H1 (cell line): ENCODE results near the gene CLMP. TPM values are rescaled to one million over a fixed set of nuclear protein-coding genes. Genes with fewer than 3 reads are reported as not detected.

ENCODE experiments used
- CTCF ChIA-PET: fragments of 300-600 bp; sonication (Branson Sonifier 250); formaldehyde crosslinking; loops from one replicate; lab custom pipeline; 2021; ENCODE audit not compliant: partially characterized antibody; lab: Charles Lee
- POLR2A ChIA-PET: fragments of 300-600 bp; sonication (Branson Sonifier 250); formaldehyde crosslinking; loops from one replicate; lab custom pipeline; 2021; ENCODE audit warnings: inconsistent platforms; ENCODE audit not compliant: partially characterized antibody; lab: Charles Lee
- DNase-seq, 2 experiments: peaks; one replicate each; pipeline versions ENCODE4 v3.0.0 to v3.0.0-alpha.2; 2010 to 2022; ENCODE audit warnings: low spot score in 2 of 2, low read depth in 1 of 2, mixed read lengths in 1 of 2
- FAIRE-seq: peaks from 2 replicates; lab custom pipeline; 2011; peaks lifted over from hg19 to GRCh38; lab: Jason Lieb, UNC
- H2AFZ ChIP-seq: 2 replicates; pipeline ENCODE4 v1.8.1; 2012; ENCODE audit warnings: low read length, inconsistent platforms
- H2AK5ac ChIP-seq: 2 replicates; pipeline ENCODE4 v1.6.1; 2013; ENCODE audit warnings: low read depth, low read length
- H2BK120ac ChIP-seq: replicated peaks from 2 replicates; pipeline ENCODE3; 2013; ENCODE audit warnings: low read depth, low read length, inconsistent platforms
- H2BK12ac ChIP-seq: 2 replicates; pipeline ENCODE4 v1.6.1; 2013; ENCODE audit warnings: low read depth, low read length
- H2BK15ac ChIP-seq: 2 replicates; pipeline ENCODE4 v1.6.1; 2013; ENCODE audit warnings: low read length
- H2BK20ac ChIP-seq: 2 replicates; pipeline ENCODE4 v1.6.1; 2013; ENCODE audit warnings: low read length
- H2BK5ac ChIP-seq: 2 replicates; pipeline ENCODE4 v1.6.1; 2013; ENCODE audit warnings: low read depth, low read length
- H3K14ac ChIP-seq: 2 replicates; pipeline ENCODE4 v1.6.1; 2013; ENCODE audit warnings: inconsistent platforms; ENCODE audit not compliant: insufficient read length
- H3K18ac ChIP-seq: 2 replicates; pipeline ENCODE4 v1.6.1; 2013; ENCODE audit warnings: low read length; ENCODE audit errors: extremely low read depth
- H3K23ac ChIP-seq: 2 replicates; pipeline ENCODE4 v1.6.1; 2013; ENCODE audit warnings: inconsistent platforms; ENCODE audit not compliant: insufficient read length
- H3K23me2 ChIP-seq: 2 replicates; pipeline ENCODE4 v1.6.1; 2013; ENCODE audit warnings: low read depth, low read length
- H3K27ac ChIP-seq: 2 replicates; pipeline ENCODE4 v1.6.1; 2011; ENCODE audit warnings: low read depth, low read length, inconsistent platforms
- H3K27me3 ChIP-seq, 4 experiments: replicated peaks in 1 of 4; 1 replicate in 1 of 4; 2 replicates in 3 of 4; pipeline versions ENCODE4 v1.6.1 to v1.8.1; 2011 to 2013; ENCODE audit warnings: low read length in 3 of 4, mild to moderate bottlenecking in 3 of 4, inconsistent platforms in 2 of 4, mixed read lengths in 2 of 4, moderate library complexity in 1 of 4; ENCODE audit not compliant: control insufficient read depth in 3 of 4, insufficient read depth in 3 of 4; ENCODE audit errors: extremely low read depth in 1 of 4
- H3K36me3 ChIP-seq, 4 experiments: 2 replicates each; pipeline versions ENCODE4 v1.6.1 to v1.8.1; 2011 to 2013; ENCODE audit warnings: mild to moderate bottlenecking in 4 of 4, low read length in 3 of 4, moderate library complexity in 2 of 4, control low read depth in 1 of 4, inconsistent platforms in 1 of 4; ENCODE audit not compliant: insufficient read depth in 4 of 4, control insufficient read depth in 2 of 4
- H3K4ac ChIP-seq: replicated peaks from 2 replicates; pipeline ENCODE3; 2013; ENCODE audit warnings: low read length, low read depth, mixed read lengths, inconsistent platforms; ENCODE audit not compliant: insufficient read length
- H3K4me1 ChIP-seq, 4 experiments: replicated peaks in 1 of 4; 1 replicate in 1 of 4; 2 replicates in 3 of 4; pipeline versions ENCODE4 v1.6.1 to v1.8.1; 2011 to 2013; ENCODE audit warnings: low read length in 3 of 4, inconsistent platforms in 2 of 4, mixed read lengths in 1 of 4; ENCODE audit not compliant: insufficient read depth in 4 of 4, control insufficient read depth in 3 of 4
- H3K4me2 ChIP-seq, 2 experiments: 2 replicates each; pipeline versions ENCODE4 v1.6.1 to v1.8.1; 2011 to 2013; ENCODE audit warnings: low read depth in 2 of 2, low read length in 2 of 2, control low read depth in 1 of 2, inconsistent platforms in 1 of 2, mild to moderate bottlenecking in 1 of 2; ENCODE audit not compliant: insufficient read depth in 1 of 2
- H3K4me3 ChIP-seq, 4 experiments: fragments of 200-600, 300-600 bp in 1 of 4; sonication (generic), shearing (Covaris generic), sonication (Bioruptor Twin) in 1 of 4; 2 replicates each; pipeline versions ENCODE4 v1.5.1 to v1.8.1; 2011 to 2016; ENCODE audit warnings: low read length in 4 of 4, low read depth in 3 of 4, control low read depth in 2 of 4, inconsistent platforms in 2 of 4, mild to moderate bottlenecking in 2 of 4, mixed read lengths in 1 of 4, moderate library complexity in 1 of 4; ENCODE audit not compliant: insufficient read depth in 2 of 4; ENCODE audit errors: extremely low read depth in 1 of 4
- H3K56ac ChIP-seq: replicated peaks from 2 replicates; pipeline ENCODE3; 2013; ENCODE audit warnings: low read depth, mild to moderate bottlenecking, mixed read lengths, low read length, inconsistent platforms; ENCODE audit not compliant: insufficient read length
- H3K79me1 ChIP-seq: 2 replicates; pipeline ENCODE4 v1.6.1; 2013; ENCODE audit warnings: low read depth, low read length, control low read depth
- H3K79me2 ChIP-seq, 2 experiments: 2 replicates each; pipeline versions ENCODE4 v1.6.1 to v1.8.1; 2012 to 2013; ENCODE audit warnings: low read length in 2 of 2, mild to moderate bottlenecking in 2 of 2, inconsistent platforms in 1 of 2; ENCODE audit not compliant: insufficient read depth in 2 of 2, control insufficient read depth in 1 of 2
- H3K9ac ChIP-seq, 4 experiments: replicated peaks in 1 of 4; 1 replicate in 1 of 4; 2 replicates in 3 of 4; pipeline versions ENCODE4 v1.6.1 to v1.8.1; 2011 to 2013; ENCODE audit warnings: low read depth in 3 of 4, low read length in 3 of 4, control low read depth in 2 of 4, mild to moderate bottlenecking in 2 of 4, moderate library complexity in 2 of 4, inconsistent platforms in 1 of 4; ENCODE audit errors: extremely low read depth in 1 of 4
- H3K9me3 ChIP-seq, 2 experiments: 2 replicates each; pipeline versions ENCODE4 v1.6.1 to v1.8.1; 2012 to 2013; ENCODE audit warnings: mild to moderate bottlenecking in 2 of 2, moderate library complexity in 2 of 2, control low read depth in 1 of 2, inconsistent platforms in 1 of 2, low read depth in 1 of 2, low read length in 1 of 2, mixed read lengths in 1 of 2; ENCODE audit not compliant: insufficient read depth in 2 of 2
- H4K20me1 ChIP-seq, 2 experiments: replicated peaks in 1 of 2; 2 replicates each; pipeline versions ENCODE3 to v1.8.1; 2011 to 2013; ENCODE audit warnings: inconsistent platforms in 2 of 2, low read length in 2 of 2, mild to moderate bottlenecking in 1 of 2; ENCODE audit not compliant: insufficient read depth in 2 of 2, control insufficient read depth in 1 of 2
- H4K5ac ChIP-seq: 2 replicates; pipeline ENCODE4 v1.6.1; 2013; ENCODE audit warnings: low read length, low read depth, mixed read lengths, inconsistent platforms; ENCODE audit not compliant: insufficient read length
- H4K8ac ChIP-seq: 2 replicates; pipeline ENCODE4 v1.8.0; 2013; ENCODE audit warnings: mild to moderate bottlenecking, moderate library complexity, low read length, inconsistent platforms; ENCODE audit not compliant: insufficient read depth; ENCODE audit errors: extremely low read depth
- H4K91ac ChIP-seq: replicated peaks from 2 replicates; pipeline ENCODE3; 2013; ENCODE audit warnings: low read length, mixed read lengths, inconsistent platforms; ENCODE audit not compliant: insufficient read length
- ASH2L ChIP-seq: fragments of 200-600, 300-600 bp; sonication (generic); IDR thresholded peaks from one replicate; pipeline ENCODE4 v1.7.1; 2017; ENCODE audit warnings: low read length
- BCL11A ChIP-seq, 2 experiments: IDR thresholded peaks; one replicate each; pipeline ENCODE4 v1.6.1; 2011; ENCODE audit warnings: low read depth in 2 of 2, low read length in 2 of 2, mild to moderate bottlenecking in 2 of 2
- HDAC2 ChIP-seq, 2 experiments: fragments of 300-600 bp in 1 of 2; sonication (generic) in 1 of 2; IDR thresholded peaks; 2 replicates each; pipeline ENCODE4 v1.6.1; 2011 to 2012; ENCODE audit warnings: low read depth in 2 of 2, low read length in 2 of 2, mild to moderate bottlenecking in 2 of 2, moderate library complexity in 2 of 2, borderline replicate concordance in 1 of 2, inconsistent platforms in 1 of 2
- KDM1A ChIP-seq: fragments of 200-600, 300-600 bp; sonication (generic); IDR thresholded peaks from 2 replicates; pipeline ENCODE4 v1.7.1; 2016; ENCODE audit warnings: mild to moderate bottlenecking, low read length, borderline replicate concordance
- KDM4A ChIP-seq: IDR thresholded peaks from one replicate; pipeline ENCODE4 v1.7.1; 2012; ENCODE audit warnings: low read depth, mild to moderate bottlenecking, moderate library complexity, low read length, inconsistent platforms; ENCODE audit not compliant: severe bottlenecking
- RFX5 ChIP-seq: IDR thresholded peaks from 2 replicates; pipeline ENCODE4 v1.6.1; 2011; ENCODE audit warnings: low read depth, low read length, improper control_type of control experiment, borderline replicate concordance
- TAF7 ChIP-seq: optimal IDR thresholded peaks from 2 replicates; pipeline ENCODE3; 2011; ENCODE audit warnings: low read depth, mild to moderate bottlenecking, inconsistent platforms, low read length, moderate library complexity, borderline replicate concordance
- TCF12 ChIP-seq: IDR thresholded peaks from 2 replicates; pipeline ENCODE4 v1.6.1; 2011; ENCODE audit warnings: low read depth, mild to moderate bottlenecking, low read length
- TEAD4 ChIP-seq: IDR thresholded peaks from 2 replicates; pipeline ENCODE4 v1.6.1; 2012; ENCODE audit warnings: low read depth, low read length, inconsistent platforms, mixed read lengths
- USF2 ChIP-seq: IDR thresholded peaks from 2 replicates; pipeline ENCODE4 v1.6.1; 2011; ENCODE audit warnings: low read length, improper control_type of control experiment
- WGBS, 2 experiments: shearing (Covaris generic) in 1 of 2; methylation state at CpG; one replicate each; pipeline versions ENCODE4 v1.1.6 to v1.1.7; 2013 to 2015; ENCODE audit warnings: low lambda C conversion rate in 2 of 2, mixed read lengths in 2 of 2, inconsistent platforms in 1 of 2, low coverage in 1 of 2, missing lambda C conversion rate in 1 of 2; ENCODE audit not compliant: insufficient replicate concordance in 2 of 2, insufficient coverage in 1 of 2, insufficient read length in 1 of 2; ENCODE audit errors: extremely low coverage in 1 of 2, missing lambda C conversion rate in 1 of 2; 5-methylcytosine and 5-hydroxymethylcytosine counted together
- polyA plus RNA-seq, 7 experiments: library from polyadenylated mRNA; depleted of rRNA in 3 of 7; stranded (reverse) in 5 of 7; unstranded in 2 of 7; fragments of >200 nt in 5 of 7; fragments of 200-250 nt in 2 of 7; gene quantifications; 1 replicate in 5 of 7; 2 replicates in 1 of 7; 4 replicates in 1 of 7; pipeline versions ENCODE4 v1.2.1 to v1.2.3, GENCODE V29; 2011 to 2013; ENCODE audit warnings: missing spikeins in 2 of 7, mixed read lengths in 2 of 7
- total RNA-seq: library from RNA; stranded (reverse); fragmentation: NEBNext Ultra II Directional; extraction: Animal tissue kit (Norgen Biotek cat#: 25700); gene quantifications from 2 replicates; pipeline ENCODE4 v1.2.1, GENCODE V29; 2021

CLMP gene
- total and polyA plus RNA-seq, 2 of the 8 experiments (the other 6 are each of a cell fraction or from before 2014, with no cell fraction given): 9.9 to 24.1 TPM

GRCh38 chr11:123158033-123159003 is 36.7 kb downstream of the CLMP start:
- no peak for FAIRE-seq
- TF ChIP-seq KDM1A (no peak), USF2 (no peak), TCF12 (no peak), RFX5 (no peak), ASH2L (no peak), TEAD4 (no peak), HDAC2 (IDR thresholded peaks at IDR 0.05; ENCODE audit: borderline replicate concordance in 1 of 2, low read depth in 2 of 2, low read length in 2 of 2) (no peak), TAF7 (no peak), BCL11A (IDR thresholded peaks at IDR 0.05; ENCODE audit: low read depth in 2 of 2, low read length in 2 of 2) (no peak), KDM4A (no peak)

More at GRCh38 chr11:123158033-123159003, 36.7 kb downstream of the CLMP start:
- H3K27ac ChIP-seq: no peak overlapping the region
- no peak overlapping the region for H3K4me3 ChIP-seq
- 87% methylated on average over 11 of the region's 11 CpGs; no CpG with 5 or more reads in 1 of the 2 experiments for whole genome bisulfite sequencing, 2 experiments
- H3K23ac ChIP-seq: no peak overlapping the region
- DNase-seq: no peak
- H3K56ac ChIP-seq: no peak overlapping the region
- no peaks in the 10 kb centered on the region for H3K36me3 ChIP-seq
- no peak overlapping the region for H4K91ac ChIP-seq
- no peak overlapping the region for H3K4me2 ChIP-seq
- H2AFZ ChIP-seq: no peak overlapping the region
- H3K4me1 ChIP-seq: 0 out of 7 replicates have a peak, but pooled peaks cover 0 to 2% (median 0%) of the 10 kb centered on the region in 4 experiments
- H2BK12ac ChIP-seq: no peak overlapping the region
- H3K27me3 ChIP-seq: no peaks in the 10 kb centered on the region
- H2BK15ac ChIP-seq: no peak overlapping the region
- no peaks in the 10 kb centered on the region; the same call in 1 of the 2 replicates for H3K79me1 ChIP-seq
- CTCF ChIA-PET: interaction anchor here (1.6 kb wide), 1 partner anchor 47 kb away, joined by 3 read pairs; no protein-coding TSS in a partner anchor
- H2AK5ac ChIP-seq: no peak overlapping the region
- H3K23me2 ChIP-seq: no peaks in the 10 kb centered on the region
- H2BK5ac ChIP-seq: no peak overlapping the region
- H4K20me1 ChIP-seq: no peaks in the 10 kb centered on the region
- H4K8ac ChIP-seq: no peak overlapping the region
- H2BK120ac ChIP-seq: no peak overlapping the region
- no peak overlapping the region for H2BK20ac ChIP-seq
- no peak overlapping the region for H3K14ac ChIP-seq
- H3K9ac ChIP-seq: no peak overlapping the region
- no peak overlapping the region for H3K18ac ChIP-seq
- no peaks in the 10 kb centered on the region for H3K79me2 ChIP-seq
- no peaks in the 10 kb centered on the region for H3K9me3 ChIP-seq
- no peak overlapping the region for H3K4ac ChIP-seq
- POLR2A ChIA-PET: no interaction called here
- H4K5ac ChIP-seq: no peak overlapping the region
